Sigmoid colon (tissue), 7 donors: ENCODE data around the gene SHISA2. TPM values are rescaled to one million over a fixed set of nuclear protein-coding genes. Genes with fewer than 3 reads are reported as not detected.

Experiments used
- DNase-seq: peaks from one replicate; pipeline ENCODE4 v3.0.0-alpha.2; 2019
- H3K27ac ChIP-seq, 4 donors: fragments of 200-600 bp; sonication (generic); one replicate each; pipeline ENCODE4 v1.5.1; 2016 to 2019; ENCODE audit warnings: mild to moderate bottlenecking in 1 of 4
- H3K27me3 ChIP-seq, 3 donors: fragments of 200-600 bp; sonication (generic); one replicate each; pipeline ENCODE4 v1.5.1; 2019; ENCODE audit warnings: mild to moderate bottlenecking in 1 of 3
- H3K36me3 ChIP-seq, 4 donors: fragments of 200-600 bp; sonication (generic); one replicate each; pipeline ENCODE4 v1.5.1; 2016 to 2019
- H3K4me1 ChIP-seq, 4 donors: fragments of 200-600 bp; sonication (generic); one replicate each; pipeline ENCODE4 v1.5.1; 2017 to 2019
- H3K4me3 ChIP-seq, 4 donors: fragments of 200-600 bp; sonication (generic); one replicate each; pipeline ENCODE4 v1.5.1; 2017 to 2019; ENCODE audit warnings: mild to moderate bottlenecking in 2 of 4, moderate library complexity in 1 of 4
- H3K9me3 ChIP-seq, 4 donors: fragments of 200-600 bp in 3 of 4; sonication (generic) in 3 of 4; one replicate each; pipeline versions ENCODE4 v1.5.1 to v1.6.1; 2013 to 2019
- EP300 ChIP-seq, 4 donors: sonication (generic); formaldehyde crosslinking; IDR thresholded peaks; one replicate each; pipeline ENCODE4 v1.6.1; 2017; ENCODE audit warnings: antibody characterized with exemption in 4 of 4
- POLR2A ChIP-seq, 2 donors: fragments of 450-650 bp; IDR thresholded peaks; one replicate each; pipeline ENCODE4 v1.6.1; 2016; ENCODE audit warnings: antibody characterized with exemption in 2 of 2, mild to moderate bottlenecking in 2 of 2, moderate library complexity in 2 of 2
- POLR2AphosphoS5 ChIP-seq, 4 donors: sonication (generic); formaldehyde crosslinking; IDR thresholded peaks; one replicate each; pipeline ENCODE4 v1.6.1; 2017; ENCODE audit warnings: antibody characterized with exemption in 4 of 4
- WGBS, 2 donors: extraction: QIAGEN DNeasy Blood & Tissue Kit; methylation state at CpG; one replicate each; pipeline ENCODE4 v1.1.7; 2013; 5-methylcytosine and 5-hydroxymethylcytosine counted together
- intact Hi-C: fragments of 100-400 bp; cut with DNase I; formaldehyde crosslinking; loops from one replicate; pipeline ENCODE4 v1.15.1; 2023
- polyA plus RNA-seq, 3 donors: library from polyadenylated mRNA; stranded (reverse); fragments of 200-250 nt; gene quantifications; one replicate each; pipeline ENCODE4 v1.2.3, GENCODE V29; 2013
- total RNA-seq, 4 donors: library from RNA; depleted of rRNA; stranded (reverse); fragments of >200 nt; gene quantifications; one replicate each; pipeline ENCODE4 v1.1.0, GENCODE V29; 2016
- TF ChIP-seq, protein P1 (sequence below), 4 experiments: fragments of 450-650 bp in 3 of 4; fragments of 200-600 bp in 1 of 4; IDR thresholded peaks; one replicate each; pipeline ENCODE4 v1.5.1; 2016 to 2019; ENCODE audit warnings: antibody characterized with exemption in 4 of 4, mild to moderate bottlenecking in 3 of 4, moderate library complexity in 2 of 4
- donor health status: healthy with polysubstance abuse.
- donor health status: Bipolar disorder and iron deficiency.
- donor health status: healthy.

SHISA2 gene
- total and polyA plus RNA-seq, 7 donors = 0.14 to 0.36 (median 0.23) TPM; not detected in 3

DNA sequence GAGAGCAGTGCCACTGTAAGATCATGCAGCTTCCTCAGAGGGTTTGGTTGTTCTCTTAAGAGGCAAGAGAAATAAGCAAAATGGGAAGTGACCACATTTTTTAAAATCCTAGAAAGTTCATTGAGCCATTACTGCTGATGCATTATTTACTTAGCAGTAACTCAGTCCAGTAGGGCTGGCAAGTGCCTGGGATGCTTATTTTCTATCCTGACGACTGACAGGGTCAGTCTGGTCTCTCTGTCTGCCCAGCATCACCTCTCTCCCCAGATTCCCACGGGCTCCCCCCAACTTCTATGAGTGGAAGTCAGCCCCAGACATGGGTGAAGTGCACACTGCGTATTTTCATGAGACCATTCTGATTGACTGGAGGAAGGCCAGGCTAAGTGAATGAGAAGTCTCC lies 10.4 kb downstream of the SHISA2 start:
- H3K9me3 ChIP-seq = no peaks in the 10 kb centered on the region
- no peaks in the 10 kb centered on the region for H3K4me1 ChIP-seq
- WGBS, 2 donors = 47 to 68% methylated on average over 3 of the region's 3 CpGs
- TF ChIP-seq POLR2AphosphoS5 (IDR thresholded peaks at IDR 0.05) = no peak
- TF ChIP-seq POLR2A (IDR thresholded peaks at IDR 0.05) = no peak
- TF ChIP-seq, protein P1, sequence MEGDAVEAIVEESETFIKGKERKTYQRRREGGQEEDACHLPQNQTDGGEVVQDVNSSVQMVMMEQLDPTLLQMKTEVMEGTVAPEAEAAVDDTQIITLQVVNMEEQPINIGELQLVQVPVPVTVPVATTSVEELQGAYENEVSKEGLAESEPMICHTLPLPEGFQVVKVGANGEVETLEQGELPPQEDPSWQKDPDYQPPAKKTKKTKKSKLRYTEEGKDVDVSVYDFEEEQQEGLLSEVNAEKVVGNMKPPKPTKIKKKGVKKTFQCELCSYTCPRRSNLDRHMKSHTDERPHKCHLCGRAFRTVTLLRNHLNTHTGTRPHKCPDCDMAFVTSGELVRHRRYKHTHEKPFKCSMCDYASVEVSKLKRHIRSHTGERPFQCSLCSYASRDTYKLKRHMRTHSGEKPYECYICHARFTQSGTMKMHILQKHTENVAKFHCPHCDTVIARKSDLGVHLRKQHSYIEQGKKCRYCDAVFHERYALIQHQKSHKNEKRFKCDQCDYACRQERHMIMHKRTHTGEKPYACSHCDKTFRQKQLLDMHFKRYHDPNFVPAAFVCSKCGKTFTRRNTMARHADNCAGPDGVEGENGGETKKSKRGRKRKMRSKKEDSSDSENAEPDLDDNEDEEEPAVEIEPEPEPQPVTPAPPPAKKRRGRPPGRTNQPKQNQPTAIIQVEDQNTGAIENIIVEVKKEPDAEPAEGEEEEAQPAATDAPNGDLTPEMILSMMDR (IDR thresholded peaks at IDR 0.05) = no peak
- TF ChIP-seq EP300 (IDR thresholded peaks at IDR 0.05) = no peak
- intact Hi-C loops = no loop called here
- no peak for DNase-seq
- no peak overlapping the region for H3K27ac ChIP-seq
- H3K27me3 ChIP-seq = peaks cover 0 to 18% (median 2%) of the 10 kb centered on the region in 3 donors
- no peak overlapping the region for H3K4me3 ChIP-seq
- no peaks in the 10 kb centered on the region for H3K36me3 ChIP-seq

DNA sequence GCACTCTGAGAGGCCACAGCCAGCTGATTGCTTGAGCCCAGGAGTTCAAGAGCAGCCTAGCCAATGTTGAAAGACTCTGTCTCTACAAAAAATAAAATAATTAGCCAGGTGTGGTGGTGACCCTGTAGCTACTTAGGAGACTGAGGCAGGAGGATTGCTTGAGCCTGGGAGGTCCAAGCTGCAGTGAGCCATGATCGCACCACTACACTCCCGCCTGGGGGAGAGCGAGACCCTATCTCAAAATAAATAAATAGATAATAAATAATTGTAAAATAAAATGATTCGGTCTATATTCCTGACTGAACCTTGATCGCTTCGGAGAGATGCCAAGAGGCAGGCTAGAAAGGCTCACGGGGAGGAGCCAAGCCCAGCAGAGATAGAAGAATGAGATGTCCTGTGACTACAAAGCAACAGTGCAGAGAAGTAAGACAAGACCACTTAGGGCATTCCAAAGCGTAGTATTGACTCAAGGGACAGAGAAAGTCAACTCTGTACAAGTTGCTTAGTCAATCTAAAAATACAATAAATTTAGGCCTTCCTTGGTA lies 12.8 kb downstream of the SHISA2 start:
- intact Hi-C loops = no loop called here
- TF ChIP-seq POLR2A (IDR thresholded peaks at IDR 0.05) = no peak
- TF ChIP-seq EP300 (IDR thresholded peaks at IDR 0.05) = no peak
- TF ChIP-seq, protein P1 (IDR thresholded peaks at IDR 0.05) = no peak
- TF ChIP-seq POLR2AphosphoS5 (IDR thresholded peaks at IDR 0.05) = no peak
- Histone ChIP-seq H3K9me3 (no peaks in the 10 kb centered on the region), H3K27ac (no peak overlapping the region), H3K27me3 (peaks cover 0 to 13% (median 2%) of the 10 kb centered on the region in 3 donors), H3K4me1 (no peaks in the 10 kb centered on the region), H3K4me3 (no peak overlapping the region), H3K36me3 (no peaks in the 10 kb centered on the region)
- 86 to 95% methylated on average over 8 of the region's 8 CpGs for WGBS, 2 donors
- DNase-seq = no peak

DNA sequence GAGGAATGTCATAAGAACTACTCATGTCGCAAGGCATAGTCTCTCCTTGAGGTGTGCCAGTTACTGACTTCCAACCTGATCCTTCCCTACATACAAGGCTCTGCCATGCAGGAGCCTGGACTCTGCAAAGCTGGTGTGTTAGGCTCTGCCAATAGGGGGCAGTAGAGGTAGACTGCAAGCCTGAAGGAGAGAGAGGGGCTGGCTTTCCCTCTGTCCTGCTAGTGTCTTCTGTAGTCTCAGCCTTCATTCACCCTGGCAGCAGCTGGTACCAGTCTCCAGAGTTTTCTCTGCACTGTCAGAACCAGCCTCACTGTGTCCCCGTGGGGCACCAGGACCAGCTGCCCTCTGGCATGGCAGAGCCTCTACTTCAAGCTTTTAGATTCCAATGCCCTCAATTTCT lies 14.5 kb downstream of the SHISA2 start:
- intact Hi-C loops = no loop called here
- H3K4me3 ChIP-seq = no peak overlapping the region
- H3K9me3 ChIP-seq = no peaks in the 10 kb centered on the region
- WGBS, 2 donors = 48 to 52% methylated on average over 2 of the region's 2 CpGs
- no peak overlapping the region for H3K27ac ChIP-seq
- H3K4me1 ChIP-seq = no peaks in the 10 kb centered on the region
- peaks cover 0 to 2% (median 0%) of the 10 kb centered on the region in 3 donors for H3K27me3 ChIP-seq
- TF ChIP-seq, protein P1 (IDR thresholded peaks at IDR 0.05) = no peak
- no peak for TF ChIP-seq EP300 (IDR thresholded peaks at IDR 0.05)
- TF ChIP-seq POLR2AphosphoS5 (IDR thresholded peaks at IDR 0.05) = no peak
- no peak for TF ChIP-seq POLR2A (IDR thresholded peaks at IDR 0.05)
- no peaks in the 10 kb centered on the region for H3K36me3 ChIP-seq
- DNase-seq = no peak

DNA sequence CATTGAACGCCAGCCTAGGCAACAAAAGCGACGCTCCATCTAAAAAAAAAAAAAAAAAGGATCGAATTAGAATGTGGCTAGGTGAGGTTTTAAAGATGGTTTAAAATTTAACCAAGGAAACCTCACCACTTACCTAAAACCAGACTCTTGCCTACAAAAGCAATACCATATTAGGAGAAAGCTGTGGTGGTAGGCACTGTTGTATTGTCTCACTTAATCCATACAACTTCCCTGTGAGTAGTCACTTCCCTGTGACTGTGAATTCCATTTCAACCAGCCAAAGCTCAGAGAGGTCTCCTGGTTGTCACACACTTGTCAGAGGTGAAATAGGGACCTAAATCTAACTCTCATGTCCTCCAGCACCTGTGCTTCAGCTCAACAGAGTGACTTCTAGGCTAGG lies 15.4 kb downstream of the SHISA2 start:
- intact Hi-C loops = no loop called here
- Histone ChIP-seq H3K4me1 (no peaks in the 10 kb centered on the region), H3K27ac (no peak overlapping the region), H3K9me3 (no peaks in the 10 kb centered on the region), H3K27me3 (peaks cover 0 to 2% (median 0%) of the 10 kb centered on the region in 3 donors), H3K4me3 (no peak overlapping the region), H3K36me3 (no peaks in the 10 kb centered on the region)
- TF ChIP-seq EP300 (IDR thresholded peaks at IDR 0.05) = no peak
- no peak for TF ChIP-seq POLR2A (IDR thresholded peaks at IDR 0.05)
- no peak for TF ChIP-seq POLR2AphosphoS5 (IDR thresholded peaks at IDR 0.05)
- TF ChIP-seq, protein P1 (IDR thresholded peaks at IDR 0.05) = no peak
- 65 to 72% methylated on average over 4 of the region's 4 CpGs for WGBS, 2 donors
- no peak for DNase-seq

DNA sequence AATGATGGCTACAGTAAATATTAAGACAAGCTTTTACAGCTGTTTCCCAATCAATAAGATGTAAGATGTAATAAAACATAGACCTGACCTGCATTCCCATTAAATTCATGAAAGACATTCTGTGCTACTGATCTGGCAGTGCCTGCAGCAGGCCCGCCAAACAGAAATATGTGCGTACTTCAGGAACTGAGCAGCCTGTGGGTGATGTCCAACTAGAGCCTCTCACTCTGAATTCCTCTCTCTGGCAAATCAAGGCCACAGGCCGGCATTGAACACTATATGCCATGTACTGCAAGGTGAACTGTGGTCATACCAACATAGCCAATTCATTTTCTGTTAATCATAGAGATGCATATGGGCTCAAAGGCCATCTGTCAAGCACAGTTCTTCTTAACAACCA lies 17.8 kb downstream of the SHISA2 start:
- DNase-seq = no peak
- Histone ChIP-seq H3K4me3 (no peak overlapping the region), H3K27me3 (peaks cover 0 to 2% (median 0%) of the 10 kb centered on the region in 3 donors), H3K36me3 (no peaks in the 10 kb centered on the region), H3K9me3 (no peaks in the 10 kb centered on the region), H3K4me1 (no peaks in the 10 kb centered on the region), H3K27ac (no peak overlapping the region)
- TF ChIP-seq POLR2A (IDR thresholded peaks at IDR 0.05) (no peak), EP300 (IDR thresholded peaks at IDR 0.05) (no peak), POLR2AphosphoS5 (IDR thresholded peaks at IDR 0.05) (no peak)
- TF ChIP-seq, protein P1 (IDR thresholded peaks at IDR 0.05) = no peak
- intact Hi-C loops = no loop called here
- 85 to 92% methylated on average over 3 of the region's 3 CpGs for WGBS, 2 donors
